Calu3 (cell line): Measurements from ENCODE around the gene SLC30A2. TPM values are rescaled to one million over a fixed set of nuclear protein-coding genes. Genes with fewer than 3 reads are reported as not detected.

ENCODE experiments used
- BruUV-seq: library from RNA; stranded (reverse); fragments of 400-500 nt; replicated peaks from 2 replicates; lab custom pipeline; 2021; lab: Mats Ljungman, UMichigan
- CTCF ChIA-PET: fragments of 300-600 bp; sonication (Branson Sonifier 250); formaldehyde crosslinking; loops from one replicate; lab custom pipeline; 2022; ENCODE audit warnings: antibody characterized with exemption; lab: Charles Lee
- DNase-seq: peaks from one replicate; pipeline ENCODE4 v3.0.0; 2022
- H3K27ac Mint-ChIP-seq: one replicate; pipeline ENCODE4 v1.8.0; 2022; ENCODE audit warnings: mixed read lengths; ENCODE audit not compliant: unreplicated experiment
- H3K27me3 Mint-ChIP-seq: one replicate; pipeline ENCODE4 v1.8.0; 2022; ENCODE audit warnings: mixed read lengths; ENCODE audit not compliant: unreplicated experiment
- H3K36me3 Mint-ChIP-seq: one replicate; pipeline ENCODE4 v1.8.0; 2022; ENCODE audit warnings: mild to moderate bottlenecking, moderate library complexity, mixed read lengths; ENCODE audit not compliant: insufficient read depth, unreplicated experiment
- H3K4me1 Mint-ChIP-seq: one replicate; pipeline ENCODE4 v1.8.0; 2022; ENCODE audit warnings: mild to moderate bottlenecking, low read depth, mixed read lengths; ENCODE audit not compliant: unreplicated experiment
- H3K4me3 Mint-ChIP-seq: one replicate; pipeline ENCODE4 v1.8.0; 2022; ENCODE audit warnings: mild to moderate bottlenecking, low read depth, moderate library complexity, mixed read lengths; ENCODE audit not compliant: unreplicated experiment
- H3K9me3 Mint-ChIP-seq: one replicate; pipeline ENCODE4 v1.8.0; 2022; ENCODE audit warnings: low read depth, mixed read lengths; ENCODE audit not compliant: unreplicated experiment
- CTCF ChIP-seq: fragments of 200-600 bp; IDR thresholded peaks from one replicate; pipeline ENCODE4 v1.8.0; 2022; ENCODE audit warnings: antibody characterized with exemption; ENCODE audit not compliant: unreplicated experiment
- intact Hi-C: fragments of 100-400 bp; cut with micrococcal nuclease; formaldehyde crosslinking; loops from one replicate; pipeline ENCODE4 v1.10.0; 2022; ENCODE audit not compliant: unreplicated experiment
- total RNA-seq: library from RNA; stranded (reverse); gene quantifications from 2 replicates; pipeline ENCODE4 v1.2.3, GENCODE V29; 2022

The SLC30A2 gene
- total RNA-seq, 1 experiment from 2014 or later: not detected

- CTCF ChIA-PET: no interaction called here
- H3K4me1 Mint-ChIP-seq: peaks cover 18% of the 10 kb centered on the region
- no TSS peak for BruUV-seq
- H3K36me3 Mint-ChIP-seq: no peaks in the 10 kb centered on the region
- H3K9me3 Mint-ChIP-seq: no peaks in the 10 kb centered on the region
- H3K4me3 Mint-ChIP-seq: no peak overlapping the region
- no peak for TF ChIP-seq CTCF
- H3K27me3 Mint-ChIP-seq: no peaks in the 10 kb centered on the region
- intact Hi-C loops: no loop called here
- H3K27ac Mint-ChIP-seq: no peak overlapping the region
- DNase-seq: no peak
Measured at GRCh38 chr1:26069941-26070295, 24.0 kb upstream of the SLC30A2 start.

- TF ChIP-seq CTCF: no peak
Measured at GRCh38 chr1:26067432-26067911, 21.6 kb upstream of the SLC30A2 start, which contains the start of gene TRIM63. Gene TRIM63, minus strand, starts transcription at chr1:26067630. Its CDS starts 136 bp downstream, at chr1:26067494.

GRCh38 chr1:26066857-26067256 is 20.9 kb upstream of the SLC30A2 start:
- CTCF ChIA-PET: interaction anchor here (0.6 kb wide), 1 partner anchor 182 kb away, joined by 5 read pairs; no protein-coding TSS in a partner anchor
- TF ChIP-seq CTCF: no peak
- intact Hi-C loops: no loop called here

More at GRCh38 chr1:26067432-26067911, 21.6 kb upstream of the SLC30A2 start, which contains the start of gene TRIM63:
- intact Hi-C loops: no loop called here
- H3K4me3 Mint-ChIP-seq: no peak within 1 kb of the TSS
- CTCF ChIA-PET: no interaction called here
- H3K36me3 Mint-ChIP-seq: no peaks in the 10 kb centered on the region
- no peak within 1 kb of the TSS for H3K27ac Mint-ChIP-seq
- no peaks in the 10 kb centered on the region for H3K9me3 Mint-ChIP-seq
- no TSS peak for BruUV-seq
- H3K27me3 Mint-ChIP-seq: no peaks in the 10 kb centered on the region
- H3K4me1 Mint-ChIP-seq: peaks cover 18% of the 10 kb centered on the region
- no peak for DNase-seq

GRCh38 chr1:26066160-26066559 is 20.2 kb upstream of the SLC30A2 start:
- H3K27ac Mint-ChIP-seq: no peak overlapping the region
- CTCF ChIA-PET: interaction anchor here (0.6 to 0.9 kb wide), 3 partner anchors 31 to 181 kb away, joined by 3 to 5 read pairs (median 5); no protein-coding TSS in a partner anchor

More at GRCh38 chr1:26066857-26067256, 20.9 kb upstream of the SLC30A2 start:
- Mint-ChIP-seq H3K4me1 (peaks cover 12% of the 10 kb centered on the region), H3K9me3 (no peaks in the 10 kb centered on the region), H3K36me3 (no peaks in the 10 kb centered on the region), H3K27ac (no peak overlapping the region), H3K4me3 (no peak overlapping the region), H3K27me3 (no peaks in the 10 kb centered on the region)
- BruUV-seq: no TSS peak
- DNase-seq: no peak

More at GRCh38 chr1:26066160-26066559, 20.2 kb upstream of the SLC30A2 start:
- no peak for TF ChIP-seq CTCF
- intact Hi-C loops: no loop called here
- no peaks in the 10 kb centered on the region for H3K36me3 Mint-ChIP-seq
- H3K9me3 Mint-ChIP-seq: no peaks in the 10 kb centered on the region
- no TSS peak for BruUV-seq
- H3K27me3 Mint-ChIP-seq: peaks cover under 1% of the 10 kb centered on the region
- H3K4me1 Mint-ChIP-seq: peaks cover 11% of the 10 kb centered on the region
- no peak for DNase-seq
- no peak overlapping the region for H3K4me3 Mint-ChIP-seq
